Retinal pigment epithelial cell (primary cell): Measurements from ENCODE around the gene MYH11.
A peak's percentile ranks its signal among the peaks of the same experiment; 100 is the strongest.
"Not testable (repeated sequence)": the region's sequence is repeated elsewhere in the genome, so short reads cannot be mapped to it uniquely, and the experiment has no call there.

Experiments
- DNase-seq: peaks from one replicate; pipeline ENCODE4 v3.0.0-alpha.2; 2010; ENCODE audit warnings: low read depth
- H3K4me3 ChIP-seq: 2 replicates; pipeline ENCODE4 v1.5.1; 2011; ENCODE audit warnings: mild to moderate bottlenecking, low read length, control low read depth, moderate library complexity
- CTCF ChIP-seq: conservative IDR thresholded peaks from 2 replicates; pipeline ENCODE4 v1.5.1; 2011; ENCODE audit warnings: low read depth, low read length, control low read depth, inconsistent platforms

The MYH11 gene

GRCh38 chr16:15677447-15677846, 179.4 kb downstream of the MYH11 start:
- TF ChIP-seq CTCF, result no peak

GRCh38 chr16:15676506-15676905, 180.3 kb downstream of the MYH11 start:
- TF ChIP-seq CTCF, result no peak
- no peak for DNase-seq
- H3K4me3 ChIP-seq, result no peak overlapping the region

More at GRCh38 chr16:15677447-15677846, 179.4 kb downstream of the MYH11 start:
- no peak overlapping the region for H3K4me3 ChIP-seq
- no peak for DNase-seq

DNA sequence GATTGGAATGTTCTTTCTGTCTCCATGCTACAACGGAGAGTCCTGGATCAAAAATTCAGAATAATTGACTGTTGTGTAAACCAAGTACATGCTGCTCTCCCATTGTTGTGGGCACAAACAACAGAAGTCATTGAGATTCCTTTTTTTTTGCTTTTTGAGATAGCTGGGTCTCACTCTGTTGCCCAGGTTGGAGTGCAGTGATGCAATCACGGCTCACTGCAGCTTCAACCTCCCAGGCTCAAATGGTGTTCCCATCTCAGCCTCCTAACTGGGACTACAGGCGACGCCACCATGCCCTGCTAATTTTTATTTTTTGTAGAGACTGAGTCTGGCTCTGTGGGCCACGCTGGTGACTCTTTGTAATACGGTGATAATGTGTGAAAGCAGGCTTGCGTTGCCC, 182.3 kb downstream of the MYH11 start:
- no peak overlapping the region for H3K4me3 ChIP-seq
- no peak for TF ChIP-seq CTCF
- no peak for DNase-seq

DNA sequence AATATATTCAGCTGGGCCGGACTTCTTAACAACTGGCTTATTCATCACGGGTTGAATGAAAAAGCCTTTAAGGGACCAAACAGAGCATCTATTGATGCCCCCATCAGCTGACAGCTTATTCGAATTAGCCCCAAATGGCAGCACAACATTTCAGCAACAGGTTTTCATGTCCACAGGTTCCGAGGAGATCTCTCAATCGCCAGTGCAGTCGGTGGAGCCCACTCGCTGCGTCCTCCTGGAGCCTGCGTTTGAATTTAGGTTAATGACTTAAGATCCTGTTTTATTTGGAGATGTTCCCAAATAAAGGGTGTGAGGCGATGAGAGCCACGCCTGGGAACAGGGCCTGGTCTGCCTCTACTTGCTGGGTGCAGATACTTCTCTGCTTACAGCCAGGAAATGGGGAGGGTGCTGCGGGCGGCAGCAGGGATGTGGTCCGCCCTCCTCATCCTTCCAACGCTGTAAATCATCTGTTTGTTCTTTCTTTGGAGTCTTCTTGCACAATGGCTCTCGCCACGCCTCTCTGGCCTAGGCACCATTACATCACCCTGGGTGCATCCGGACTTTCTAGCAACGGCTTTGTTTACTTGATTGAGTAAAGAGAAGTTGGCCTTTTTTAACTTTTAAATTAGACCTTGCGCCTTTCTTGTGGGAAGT, 184.2 kb downstream of the MYH11 start:
- H3K4me3 ChIP-seq, result no peak overlapping the region
- TF ChIP-seq CTCF, result no peak
- DNase-seq, result peak; percentile 3

- not testable (repeated sequence) for H3K4me3 ChIP-seq, DNase-seq
These were observed 184.7 kb downstream of the MYH11 start for GRCh38 chr16:15672127-15672513.

- TF ChIP-seq CTCF, result no peak
- no peak overlapping the region for H3K4me3 ChIP-seq
- DNase-seq, result no peak
These were observed 185.2 kb downstream of the MYH11 start for GRCh38 chr16:15671530-15672117.

DNA sequence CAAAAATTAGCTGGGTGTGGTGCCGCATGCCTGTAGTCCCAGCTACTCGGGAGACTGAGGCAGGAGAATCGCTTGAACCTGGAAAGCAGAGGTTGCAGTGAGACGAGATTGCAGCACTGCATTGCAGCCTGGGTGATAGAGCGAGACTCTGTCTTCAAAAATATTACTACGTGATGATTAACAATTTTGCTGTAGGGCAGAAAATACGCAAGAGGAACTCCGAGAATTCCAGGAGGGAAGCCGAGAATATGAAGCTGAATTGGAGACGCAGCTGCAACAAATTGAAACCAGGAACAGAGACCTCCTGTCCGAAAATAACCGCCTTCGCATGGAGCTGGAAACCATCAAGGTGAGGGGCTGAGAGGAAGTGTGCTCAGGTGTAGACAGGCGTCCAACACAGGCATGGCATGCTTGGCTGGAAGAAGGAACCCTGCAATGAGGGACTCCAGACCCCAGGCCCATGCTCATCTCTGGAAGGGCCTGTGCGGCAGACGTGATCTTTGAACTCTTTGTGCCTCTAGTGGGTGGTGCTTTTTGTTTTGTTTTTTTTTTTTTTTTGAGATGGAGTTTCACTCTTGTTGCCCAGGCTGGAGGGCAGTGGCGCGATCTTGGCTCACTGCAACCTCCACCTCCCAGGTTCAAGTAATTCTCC, 189.6 kb downstream of the MYH11 start:
- TF ChIP-seq CTCF, result no peak
- DNase-seq, result no peak
- no peak overlapping the region for H3K4me3 ChIP-seq
